NCI-H2029 treated with DMSO at 0.1 percent for 48 hours (cell line): ENCODE results near the gene PPP1R17.

Source experiments
- DNase-seq: peaks from one replicate; lab custom pipeline; 2025; lab: John Stamatoyannopoulos, UW

PPP1R17 gene

GRCh38 chr7:31702354-31702753 lies 15.3 kb downstream of the PPP1R17 start:
- no peak for DNase-seq

- DNase-seq = no peak
These were observed 18.4 kb downstream of the PPP1R17 start for GRCh38 chr7:31705377-31705776.

- DNase-seq = no peak
These were observed 20.1 kb downstream of the PPP1R17 start for GRCh38 chr7:31707089-31707488.

GRCh38 chr7:31710171-31710570 lies 23.2 kb downstream of the PPP1R17 start:
- no peak for DNase-seq

- DNase-seq = no peak
These were observed 29.3 kb downstream of the PPP1R17 start for GRCh38 chr7:31716355-31716754.

- no peak for DNase-seq
These were observed 33.4 kb downstream of the PPP1R17 start for GRCh38 chr7:31720366-31720765.

GRCh38 chr7:31724696-31725095 lies 37.7 kb downstream of the PPP1R17 start:
- no peak for DNase-seq

- no peak for DNase-seq
These were observed 42.3 kb downstream of the PPP1R17 start for GRCh38 chr7:31729195-31729804.

GRCh38 chr7:31734456-31734855 lies 47.4 kb downstream of the PPP1R17 start:
- DNase-seq = no peak

- peak; percentile 72 for DNase-seq
These were observed 49.3 kb downstream of the PPP1R17 start for GRCh38 chr7:31735991-31736982.

- no peak for DNase-seq
These were observed 54.8 kb downstream of the PPP1R17 start for GRCh38 chr7:31741852-31742251.

GRCh38 chr7:31744294-31744874 lies 57.4 kb downstream of the PPP1R17 start:
- peak; percentile 72 for DNase-seq

GRCh38 chr7:31747553-31747952 lies 60.5 kb downstream of the PPP1R17 start:
- no peak for DNase-seq

- no peak for DNase-seq
These were observed 61.1 kb downstream of the PPP1R17 start for GRCh38 chr7:31748084-31748483.

GRCh38 chr7:31751726-31752125 lies 64.7 kb downstream of the PPP1R17 start:
- no peak for DNase-seq
